H1 (cell line): ENCODE measurements around the gene ANO2. TPM values are rescaled to one million over a fixed set of nuclear protein-coding genes. Genes with fewer than 3 reads are reported as not detected.

Experiments used
- polyA plus RNA-seq, 7 experiments: library from polyadenylated mRNA; depleted of rRNA in 3 of 7; stranded (reverse) in 5 of 7; unstranded in 2 of 7; fragments of >200 nt in 5 of 7; fragments of 200-250 nt in 2 of 7; gene quantifications; 1 replicate in 5 of 7; 2 replicates in 1 of 7; 4 replicates in 1 of 7; pipeline versions ENCODE4 v1.2.1 to v1.2.3, GENCODE V29; 2011 to 2013; ENCODE audit warnings: missing spikeins in 2 of 7, mixed read lengths in 2 of 7
- total RNA-seq: library from RNA; stranded (reverse); fragmentation: NEBNext Ultra II Directional; extraction: Animal tissue kit (Norgen Biotek cat#: 25700); gene quantifications from 2 replicates; pipeline ENCODE4 v1.2.1, GENCODE V29; 2021
- TF ChIP-seq, protein P1 (sequence below): IDR thresholded peaks from 2 replicates; pipeline ENCODE4 v1.6.1; 2012; ENCODE audit warnings: inconsistent platforms

ANO2 gene
- total and polyA plus RNA-seq, 2 of the 8 experiments (the other 6 are each of a cell fraction or from before 2014, with no cell fraction given), result 1.9 to 5.5 TPM

DNA sequence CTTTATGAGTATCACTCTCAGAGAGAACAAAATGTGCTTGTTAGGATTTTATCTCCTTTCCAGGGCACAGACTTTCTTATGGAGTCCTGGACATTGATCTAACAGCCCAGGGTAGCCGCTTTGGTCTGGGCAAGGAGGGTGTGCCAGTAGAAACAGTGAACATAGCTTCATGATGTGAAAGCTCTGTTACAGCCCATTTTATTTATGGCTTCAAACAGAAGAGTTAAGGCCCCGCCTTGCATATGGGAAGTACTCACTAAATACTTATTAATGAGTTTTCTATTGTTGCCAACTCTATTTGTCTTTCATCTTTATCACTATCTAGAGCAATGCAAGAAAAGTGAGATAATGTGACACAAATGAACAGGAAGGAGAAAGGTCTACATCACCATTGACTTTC, 312.6 kb downstream of the ANO2 start (continued):
- TF ChIP-seq, protein P1, sequence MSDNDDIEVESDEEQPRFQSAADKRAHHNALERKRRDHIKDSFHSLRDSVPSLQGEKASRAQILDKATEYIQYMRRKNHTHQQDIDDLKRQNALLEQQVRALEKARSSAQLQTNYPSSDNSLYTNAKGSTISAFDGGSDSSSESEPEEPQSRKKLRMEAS, result no peak
